ENCODE measurements around the gene ST3GAL6.

The ST3GAL6 gene

DNA sequence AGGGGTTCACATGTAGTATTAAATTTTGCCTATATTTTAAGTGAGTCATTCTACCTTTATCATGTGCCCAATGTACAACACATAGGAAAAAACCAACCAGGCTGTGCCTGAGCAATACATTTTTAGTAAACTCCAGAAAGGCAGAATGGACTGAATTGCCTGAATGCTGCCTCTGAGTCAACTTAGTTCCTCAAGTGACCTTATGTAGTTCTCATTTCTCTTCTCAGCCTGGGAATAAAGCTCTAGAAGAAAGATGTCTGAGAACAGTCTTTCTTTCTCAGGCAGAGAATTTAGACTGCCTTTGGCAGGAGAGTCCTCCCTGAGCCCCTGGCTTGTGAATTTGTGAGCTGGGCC lies 13.0 kb downstream of the ST3GAL6 start:
- no peaks in the 10 kb centered on the region for H3K9me3 ChIP-seq (replicated peaks in 1 of 2; ENCODE audit: control insufficient read depth in 2 of 2, insufficient read depth in 1 of 2, low read depth in 1 of 2, low read length in 2 of 2)
- DNase-seq (ENCODE audit: low spot score) = no peak
- H3K23ac ChIP-seq (ENCODE audit: low read depth, low read length, poor library complexity) = no peak overlapping the region
- H3K27ac ChIP-seq (replicated peaks; ENCODE audit: low read length) = no peak overlapping the region
- H3K14ac ChIP-seq (ENCODE audit: low read length) = no peak overlapping the region
- no peak overlapping the region for H3K4ac ChIP-seq (ENCODE audit: low read length)
- H3K4me3 ChIP-seq (ENCODE audit: low read length in 2 of 2) = no peak overlapping the region
- H3K4me1 ChIP-seq (ENCODE audit: control insufficient read depth in 2 of 2, insufficient read depth in 1 of 2, low read depth in 1 of 2, low read length in 2 of 2) = no peaks in the 10 kb centered on the region
- no peak overlapping the region for H3K9ac ChIP-seq (ENCODE audit: low read depth, low read length, poor library complexity)
- no peak overlapping the region for H2BK5ac ChIP-seq (ENCODE audit: low read length)
- no peaks in the 10 kb centered on the region for H3K79me1 ChIP-seq (ENCODE audit: low read depth, low read length)
- H4K91ac ChIP-seq (ENCODE audit: low read depth, low read length, poor library complexity) = no peak overlapping the region
- no peak overlapping the region for H2BK12ac ChIP-seq (ENCODE audit: low read length)
- no peaks in the 10 kb centered on the region for H3K27me3 ChIP-seq (ENCODE audit: control insufficient read depth in 3 of 3, insufficient read depth in 3 of 3, low read depth in 1 of 3, low read length in 3 of 3)
- no peak overlapping the region for H3K4me2 ChIP-seq (ENCODE audit: insufficient read depth, low read length, poor library complexity, severe bottlenecking)
- no peak overlapping the region for H2AK5ac ChIP-seq (ENCODE audit: low read depth, low read length)
- H4K8ac ChIP-seq (ENCODE audit: low read depth, low read length) = no peak overlapping the region
- H3K36me3 ChIP-seq (replicated peaks in 1 of 2; ENCODE audit: control insufficient read depth in 2 of 2, insufficient read depth in 2 of 2, low read length in 2 of 2) = no peaks in the 10 kb centered on the region
- no peak overlapping the region for H2BK15ac ChIP-seq (ENCODE audit: low read length)
- no peak overlapping the region for H3K18ac ChIP-seq (ENCODE audit: low read length)
- H2BK120ac ChIP-seq (ENCODE audit: low read depth, low read length) = no peak overlapping the region
- H2AFZ ChIP-seq (ENCODE audit: low read length) = no peak overlapping the region

- Histone ChIP-seq H3K4me1 (ENCODE audit: control insufficient read depth in 2 of 2, insufficient read depth in 1 of 2, low read depth in 1 of 2, low read length in 2 of 2) (peaks cover 0 to 1% of the 10 kb centered on the region in 2 donors), H3K9ac (ENCODE audit: low read depth, low read length, poor library complexity) (no peak overlapping the region), H3K27ac (replicated peaks; ENCODE audit: low read length) (no peak overlapping the region), H3K14ac (ENCODE audit: low read length) (no peak overlapping the region), H4K8ac (ENCODE audit: low read depth, low read length) (no peak overlapping the region), H2AFZ (ENCODE audit: low read length) (no peak overlapping the region), H3K4me2 (ENCODE audit: insufficient read depth, low read length, poor library complexity, severe bottlenecking) (no peak overlapping the region), H2BK5ac (ENCODE audit: low read length) (no peak overlapping the region), H3K27me3 (ENCODE audit: control insufficient read depth in 3 of 3, insufficient read depth in 3 of 3, low read depth in 1 of 3, low read length in 3 of 3) (no peaks in the 10 kb centered on the region), H3K4me3 (ENCODE audit: low read length in 2 of 2) (no peak overlapping the region), H3K9me3 (replicated peaks in 1 of 2; ENCODE audit: control insufficient read depth in 2 of 2, insufficient read depth in 1 of 2, low read depth in 1 of 2, low read length in 2 of 2) (no peaks in the 10 kb centered on the region), H2BK15ac (ENCODE audit: low read length) (no peak overlapping the region), H3K36me3 (replicated peaks in 1 of 2; ENCODE audit: control insufficient read depth in 2 of 2, insufficient read depth in 2 of 2, low read length in 2 of 2) (no peaks in the 10 kb centered on the region), H3K4ac (ENCODE audit: low read length) (no peak overlapping the region), H4K91ac (ENCODE audit: low read depth, low read length, poor library complexity) (no peak overlapping the region), H2BK120ac (ENCODE audit: low read depth, low read length) (no peak overlapping the region), H3K18ac (ENCODE audit: low read length) (no peak overlapping the region), H2AK5ac (ENCODE audit: low read depth, low read length) (no peak overlapping the region), H2BK12ac (ENCODE audit: low read length) (no peak overlapping the region), H3K79me1 (ENCODE audit: low read depth, low read length) (no peaks in the 10 kb centered on the region), H3K23ac (ENCODE audit: low read depth, low read length, poor library complexity) (no peak overlapping the region)
- no CpG with 5 or more reads among the region's 2 CpGs for WGBS, 2 donors (ENCODE audit: extremely low coverage in 2 of 2, insufficient read length in 2 of 2, insufficient replicate concordance in 1 of 2)
- DNase-seq (ENCODE audit: low spot score) = no peak
Observed at GRCh38 chr3:98777286-98777685, 14.1 kb downstream of the ST3GAL6 start.

GRCh38 chr3:98777801-98778220 lies 14.7 kb downstream of the ST3GAL6 start:
- Histone ChIP-seq H3K4me3 (ENCODE audit: low read length in 2 of 2) (no peak overlapping the region), H3K4ac (ENCODE audit: low read length) (no peak overlapping the region), H3K4me1 (ENCODE audit: control insufficient read depth in 2 of 2, insufficient read depth in 1 of 2, low read depth in 1 of 2, low read length in 2 of 2) (peaks cover 0 to 5% of the 10 kb centered on the region in 2 donors), H3K27me3 (ENCODE audit: control insufficient read depth in 3 of 3, insufficient read depth in 3 of 3, low read depth in 1 of 3, low read length in 3 of 3) (no peaks in the 10 kb centered on the region), H3K9ac (ENCODE audit: low read depth, low read length, poor library complexity) (no peak overlapping the region), H4K8ac (ENCODE audit: low read depth, low read length) (no peak overlapping the region), H3K27ac (replicated peaks; ENCODE audit: low read length) (no peak overlapping the region), H3K18ac (ENCODE audit: low read length) (no peak overlapping the region), H3K14ac (ENCODE audit: low read length) (no peak overlapping the region), H3K79me1 (ENCODE audit: low read depth, low read length) (no peaks in the 10 kb centered on the region), H2BK12ac (ENCODE audit: low read length) (no peak overlapping the region), H2AFZ (ENCODE audit: low read length) (no peak overlapping the region), H2BK120ac (ENCODE audit: low read depth, low read length) (no peak overlapping the region), H2BK15ac (ENCODE audit: low read length) (no peak overlapping the region), H3K9me3 (replicated peaks in 1 of 2; ENCODE audit: control insufficient read depth in 2 of 2, insufficient read depth in 1 of 2, low read depth in 1 of 2, low read length in 2 of 2) (no peaks in the 10 kb centered on the region), H3K23ac (ENCODE audit: low read depth, low read length, poor library complexity) (no peak overlapping the region), H2AK5ac (ENCODE audit: low read depth, low read length) (no peak overlapping the region), H4K91ac (ENCODE audit: low read depth, low read length, poor library complexity) (no peak overlapping the region), H3K4me2 (ENCODE audit: insufficient read depth, low read length, poor library complexity, severe bottlenecking) (no peak overlapping the region), H3K36me3 (replicated peaks in 1 of 2; ENCODE audit: control insufficient read depth in 2 of 2, insufficient read depth in 2 of 2, low read length in 2 of 2) (no peaks in the 10 kb centered on the region), H2BK5ac (ENCODE audit: low read length) (no peak overlapping the region)
- no peak for DNase-seq (ENCODE audit: low spot score)

GRCh38 chr3:98778383-98778782 lies 15.2 kb downstream of the ST3GAL6 start:
- no peak overlapping the region for H2AK5ac ChIP-seq (ENCODE audit: low read depth, low read length)
- no peaks in the 10 kb centered on the region for H3K79me1 ChIP-seq (ENCODE audit: low read depth, low read length)
- H2BK5ac ChIP-seq (ENCODE audit: low read length) = no peak overlapping the region
- no peaks in the 10 kb centered on the region for H3K27me3 ChIP-seq (ENCODE audit: control insufficient read depth in 3 of 3, insufficient read depth in 3 of 3, low read depth in 1 of 3, low read length in 3 of 3)
- H3K27ac ChIP-seq (replicated peaks; ENCODE audit: low read length) = no peak overlapping the region
- H4K91ac ChIP-seq (ENCODE audit: low read depth, low read length, poor library complexity) = no peak overlapping the region
- peaks cover 0 to 10% of the 10 kb centered on the region in 2 donors for H3K4me1 ChIP-seq (ENCODE audit: control insufficient read depth in 2 of 2, insufficient read depth in 1 of 2, low read depth in 1 of 2, low read length in 2 of 2)
- no peak overlapping the region for H2BK120ac ChIP-seq (ENCODE audit: low read depth, low read length)
- H3K4me3 ChIP-seq (ENCODE audit: low read length in 2 of 2) = no peak overlapping the region
- no peak overlapping the region for H2BK15ac ChIP-seq (ENCODE audit: low read length)
- H3K14ac ChIP-seq (ENCODE audit: low read length) = no peak overlapping the region
- no CpG with 5 or more reads among the region's 5 CpGs for WGBS, 2 donors (ENCODE audit: extremely low coverage in 2 of 2, insufficient read length in 2 of 2, insufficient replicate concordance in 1 of 2)
- H4K8ac ChIP-seq (ENCODE audit: low read depth, low read length) = no peak overlapping the region
- H3K36me3 ChIP-seq (replicated peaks in 1 of 2; ENCODE audit: control insufficient read depth in 2 of 2, insufficient read depth in 2 of 2, low read length in 2 of 2) = no peaks in the 10 kb centered on the region
- no peak overlapping the region for H3K4me2 ChIP-seq (ENCODE audit: insufficient read depth, low read length, poor library complexity, severe bottlenecking)
- no peak overlapping the region for H3K9ac ChIP-seq (ENCODE audit: low read depth, low read length, poor library complexity)
- no peak overlapping the region for H3K23ac ChIP-seq (ENCODE audit: low read depth, low read length, poor library complexity)
- no peak overlapping the region for H3K4ac ChIP-seq (ENCODE audit: low read length)
- no peaks in the 10 kb centered on the region for H3K9me3 ChIP-seq (replicated peaks in 1 of 2; ENCODE audit: control insufficient read depth in 2 of 2, insufficient read depth in 1 of 2, low read depth in 1 of 2, low read length in 2 of 2)
- no peak overlapping the region for H2BK12ac ChIP-seq (ENCODE audit: low read length)
- H2AFZ ChIP-seq (ENCODE audit: low read length) = no peak overlapping the region
- DNase-seq (ENCODE audit: low spot score) = no peak
- no peak overlapping the region for H3K18ac ChIP-seq (ENCODE audit: low read length)

Measured in neuronal stem cell (in vitro differentiated cells).